ENCODE results near the gene ZBTB20.

ZBTB20 gene

GRCh38 chr3:114308830-114309229 is 838.3 kb downstream of the ZBTB20 start:
- FAIRE-seq = no peak

- no peak for FAIRE-seq
Measured at GRCh38 chr3:114308377-114308776, 838.7 kb downstream of the ZBTB20 start.

- no peak for FAIRE-seq
Measured at GRCh38 chr3:114307832-114308231, 839.3 kb downstream of the ZBTB20 start.

GRCh38 chr3:114307222-114307830 is 839.8 kb downstream of the ZBTB20 start:
- FAIRE-seq = no peak

- no peak for FAIRE-seq
Measured at GRCh38 chr3:114299941-114300624, 847.0 kb downstream of the ZBTB20 start.

- no peak for FAIRE-seq
Measured at GRCh38 chr3:114299421-114299820, 847.7 kb downstream of the ZBTB20 start.

GRCh38 chr3:114295946-114296345 is 851.1 kb downstream of the ZBTB20 start:
- no peak for FAIRE-seq

- FAIRE-seq = no peak
Measured at GRCh38 chr3:114294940-114295480, 852.1 kb downstream of the ZBTB20 start.

GRCh38 chr3:114293838-114294535 is 853.1 kb downstream of the ZBTB20 start, which contains the start of gene TIGIT:
Gene TIGIT, plus strand, starts transcription at chr3:114294028. Its CDS starts 34 bp downstream, at chr3:114294062.
- FAIRE-seq = no peak

- no peak for FAIRE-seq
Measured at GRCh38 chr3:114290911-114291901, 855.9 kb downstream of the ZBTB20 start.

- no peak for FAIRE-seq
Measured at GRCh38 chr3:114286266-114286665, 860.8 kb downstream of the ZBTB20 start.

GRCh38 chr3:114285648-114286230 is 861.3 kb downstream of the ZBTB20 start:
- FAIRE-seq = no peak

- FAIRE-seq = no peak
Measured at GRCh38 chr3:114284644-114285043, 862.4 kb downstream of the ZBTB20 start.
